K562 (cell line): Measurements from ENCODE around the gene RHOF. TPM values are rescaled to one million over a fixed set of nuclear protein-coding genes. Genes with fewer than 3 reads are reported as not detected.
A peak's percentile ranks its signal among the peaks of the same experiment; 100 is the strongest.

Experiments used
- BCOR ChIP-seq: fragments of 450-650 bp; IDR thresholded peaks from 2 replicates; pipeline ENCODE4 v1.6.1; 2016
- BRF2 ChIP-seq: IDR thresholded peaks from 3 replicates; pipeline ENCODE4 v1.6.1; 2011; ENCODE audit warnings: borderline replicate concordance, mild to moderate bottlenecking; ENCODE audit not compliant: insufficient read length, insufficient read depth
- CHD1 ChIP-seq: fragments of 200-600 bp; sonication (generic); IDR thresholded peaks from one replicate; pipeline ENCODE4 v1.6.1; 2012; ENCODE audit warnings: mild to moderate bottlenecking, moderate library complexity, low read length, inconsistent platforms
- CREM ChIP-seq: IDR thresholded peaks from 2 replicates; pipeline ENCODE4 v1.6.1; 2014; ENCODE audit warnings: antibody characterized with exemption, low read depth
- ETS2 ChIP-seq: IDR thresholded peaks from 2 replicates; pipeline ENCODE4 v1.6.1; 2016; ENCODE audit warnings: borderline replicate concordance, missing genetic modification characterization, mild to moderate bottlenecking, moderate library complexity, missing compliant biosample characterization; ENCODE audit not compliant: poor library complexity, severe bottlenecking
- MYC ChIP-seq, 2 experiments: fragments of 250-450 bp in 1 of 2; sonication (Bioruptor Pico) in 1 of 2; IDR thresholded peaks; 2 replicates each; pipeline versions ENCODE4 v1.5.1 to v1.6.1; 2012 to 2021; ENCODE audit warnings: low read depth in 2 of 2, borderline replicate concordance in 1 of 2, improper control_type of control experiment in 1 of 2, low read length in 1 of 2, mild to moderate bottlenecking in 1 of 2, moderate library complexity in 1 of 2
- MYNN ChIP-seq, 2 experiments: sonication (generic); formaldehyde crosslinking in 1 of 2; IDR thresholded peaks; 2 replicates each; pipeline versions ENCODE4 v1.5.0 to v1.6.1; 2016 to 2020; ENCODE audit warnings: antibody characterized with exemption in 1 of 2, missing genetic modification reagents in 1 of 2
- NFIC ChIP-seq: fragments of 450-650 bp; IDR thresholded peaks from 2 replicates; pipeline ENCODE4 v1.6.1; 2017; ENCODE audit warnings: mild to moderate bottlenecking, inconsistent platforms
- PHF20 ChIP-seq: fragments of 450-650 bp; IDR thresholded peaks from 2 replicates; pipeline ENCODE4 v1.6.1; 2018; ENCODE audit not compliant: partially characterized antibody
- TGIF2 ChIP-seq: sonication (generic); formaldehyde crosslinking; IDR thresholded peaks from 2 replicates; pipeline ENCODE4 v1.8.1; 2022; ENCODE audit warnings: mild to moderate bottlenecking, missing genetic modification reagents, moderate library complexity
- ZNF133 ChIP-seq: fragments of 250-450 bp; sonication (Bioruptor Pico); IDR thresholded peaks from 2 replicates; pipeline ENCODE4 v1.4.0; 2020; ENCODE audit warnings: mild to moderate bottlenecking
- ZNF224 ChIP-seq: sonication (generic); formaldehyde crosslinking; IDR thresholded peaks from 2 replicates; pipeline ENCODE4 v1.8.0; 2022; ENCODE audit warnings: mild to moderate bottlenecking, missing genetic modification reagents
- ZNF589 ChIP-seq: fragments of 200-800 bp; sonication (Bioruptor generic); IDR thresholded peaks from 2 replicates; pipeline ENCODE4 v1.6.1; 2016; ENCODE audit warnings: low read depth, missing genetic modification characterization, missing compliant biosample characterization
- polyA plus RNA-seq, 8 experiments: library from polyadenylated mRNA; depleted of rRNA in 4 of 8; stranded (reverse) in 5 of 8; unstranded in 3 of 8; fragments of >200 nt; fragmentation: Nextera tagmentation in 2 of 8; fragmentation: Illumina TruSeq in 1 of 8; extraction: Ambion mirVana in 2 of 8; extraction: Trizol in 1 of 8; gene quantifications; 2 replicates each; pipeline versions ENCODE4 v1.2.1 to v1.2.3, GENCODE V29; 2011 to 2014; ENCODE audit warnings: inconsistent platforms in 1 of 8, missing spikeins in 1 of 8
- total RNA-seq, 7 experiments: library from RNA; depleted of rRNA in 6 of 7; stranded (reverse); fragments of >200 nt in 6 of 7; fragmentation: Illumina TruSeq in 2 of 7; extraction: Trizol in 2 of 7; gene quantifications; 2 replicates each; pipeline versions ENCODE4 v1.2.1 to v1.2.3, GENCODE V29; 2011 to 2021; ENCODE audit warnings: low replicate concordance in 1 of 7
- TF ChIP-seq, protein P1 (sequence below), 2 experiments: fragments of 450-650 bp in 1 of 2; sonication (generic) in 1 of 2; formaldehyde crosslinking; conservative IDR thresholded peaks; 2 replicates each; pipeline versions ENCODE4 v1.4.0 to v1.8.1; 2020 to 2022; ENCODE audit warnings: mild to moderate bottlenecking in 1 of 2, missing genetic modification reagents in 1 of 2
- TF ChIP-seq, protein P2 (sequence below): fragments of 250-450 bp; sonication (Bioruptor Pico); IDR thresholded peaks from 2 replicates; pipeline ENCODE4 v1.4.0; 2020

The RHOF gene
- total and polyA plus RNA-seq, 9 of the 15 experiments (the other 6 are each of a cell fraction or from before 2014, with no cell fraction given), result 0.13 to 10.1 (median 4.0) TPM

DNA sequence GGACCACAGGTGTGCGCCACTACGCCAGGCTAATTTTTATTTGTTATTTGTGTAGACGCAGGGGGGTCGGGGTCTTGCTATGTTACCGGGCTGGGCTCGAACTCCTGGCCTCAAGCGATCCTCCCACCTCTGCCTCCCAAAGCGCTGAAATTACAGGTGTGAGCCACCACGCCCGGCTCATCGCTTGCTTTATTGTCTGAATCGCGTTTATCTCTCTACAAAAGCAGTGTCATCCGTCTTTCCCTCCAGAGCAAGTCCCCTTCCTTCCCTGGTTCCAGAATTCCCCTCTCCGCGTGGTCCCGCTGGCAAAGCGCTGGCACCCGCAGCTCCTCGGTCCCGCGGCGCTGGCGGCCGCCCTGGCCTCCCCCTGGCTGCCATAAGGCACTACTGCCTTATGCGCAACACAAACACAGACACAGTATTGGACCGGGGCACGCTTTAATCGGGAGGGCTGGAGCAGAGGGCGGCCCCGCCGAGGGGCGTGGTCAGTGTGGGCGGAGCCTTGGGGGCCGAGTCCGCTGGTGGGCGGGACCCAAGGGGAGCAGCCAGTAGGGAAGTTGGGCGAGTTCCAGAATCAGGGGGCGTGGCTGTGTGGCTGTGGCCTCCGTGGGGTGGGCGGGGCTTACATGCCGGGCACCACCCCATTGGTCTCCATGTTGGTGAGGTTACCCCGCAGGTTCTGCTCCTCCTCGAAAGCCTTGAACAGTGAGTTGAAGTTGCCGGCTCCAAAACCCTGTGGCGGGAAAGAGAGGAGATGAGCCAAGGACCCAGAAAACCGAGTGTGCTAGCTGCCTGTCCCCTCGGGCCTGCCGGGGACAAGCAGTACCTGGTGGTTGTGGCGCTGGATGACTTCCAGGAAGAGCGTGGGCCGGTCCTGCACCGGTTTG is 45.9 kb upstream of the RHOF start (continued):
- TF ChIP-seq MYC (IDR thresholded peaks at IDR 0.05; ENCODE audit: low read depth, low read length) (peak; percentile 82), MYC (CRISPR knock-in tag; IDR thresholded peaks at IDR 0.05; ENCODE audit: borderline replicate concordance, low read depth) (no peak), CHD1 (no peak), BCOR (peak; percentile 91), ETS2 (tag) (no peak), TGIF2 (no peak), ZNF589 (no peak), PHF20 (peak; percentile 31), BRF2 (no peak), CREM (peak; percentile 42; the same call in 1 of the 2 replicates), MYNN (IDR thresholded peaks at IDR 0.05) (peak; percentile 69; the same call in 1 of the 2 replicates), MYNN (CRISPR knock-in tag; IDR thresholded peaks at IDR 0.05) (no peak), ZNF133 (CRISPR knock-in tag) (no peak), ZNF224 (no peak), NFIC (peak; percentile 85)
- TF ChIP-seq, protein P1, sequence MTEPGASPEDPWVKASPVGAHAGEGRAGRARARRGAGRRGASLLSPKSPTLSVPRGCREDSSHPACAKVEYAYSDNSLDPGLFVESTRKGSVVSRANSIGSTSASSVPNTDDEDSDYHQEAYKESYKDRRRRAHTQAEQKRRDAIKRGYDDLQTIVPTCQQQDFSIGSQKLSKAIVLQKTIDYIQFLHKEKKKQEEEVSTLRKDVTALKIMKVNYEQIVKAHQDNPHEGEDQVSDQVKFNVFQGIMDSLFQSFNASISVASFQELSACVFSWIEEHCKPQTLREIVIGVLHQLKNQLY (CRISPR knock-in tag; conservative IDR thresholded peaks at IDR 0.05), result no peak
- TF ChIP-seq, protein P2, sequence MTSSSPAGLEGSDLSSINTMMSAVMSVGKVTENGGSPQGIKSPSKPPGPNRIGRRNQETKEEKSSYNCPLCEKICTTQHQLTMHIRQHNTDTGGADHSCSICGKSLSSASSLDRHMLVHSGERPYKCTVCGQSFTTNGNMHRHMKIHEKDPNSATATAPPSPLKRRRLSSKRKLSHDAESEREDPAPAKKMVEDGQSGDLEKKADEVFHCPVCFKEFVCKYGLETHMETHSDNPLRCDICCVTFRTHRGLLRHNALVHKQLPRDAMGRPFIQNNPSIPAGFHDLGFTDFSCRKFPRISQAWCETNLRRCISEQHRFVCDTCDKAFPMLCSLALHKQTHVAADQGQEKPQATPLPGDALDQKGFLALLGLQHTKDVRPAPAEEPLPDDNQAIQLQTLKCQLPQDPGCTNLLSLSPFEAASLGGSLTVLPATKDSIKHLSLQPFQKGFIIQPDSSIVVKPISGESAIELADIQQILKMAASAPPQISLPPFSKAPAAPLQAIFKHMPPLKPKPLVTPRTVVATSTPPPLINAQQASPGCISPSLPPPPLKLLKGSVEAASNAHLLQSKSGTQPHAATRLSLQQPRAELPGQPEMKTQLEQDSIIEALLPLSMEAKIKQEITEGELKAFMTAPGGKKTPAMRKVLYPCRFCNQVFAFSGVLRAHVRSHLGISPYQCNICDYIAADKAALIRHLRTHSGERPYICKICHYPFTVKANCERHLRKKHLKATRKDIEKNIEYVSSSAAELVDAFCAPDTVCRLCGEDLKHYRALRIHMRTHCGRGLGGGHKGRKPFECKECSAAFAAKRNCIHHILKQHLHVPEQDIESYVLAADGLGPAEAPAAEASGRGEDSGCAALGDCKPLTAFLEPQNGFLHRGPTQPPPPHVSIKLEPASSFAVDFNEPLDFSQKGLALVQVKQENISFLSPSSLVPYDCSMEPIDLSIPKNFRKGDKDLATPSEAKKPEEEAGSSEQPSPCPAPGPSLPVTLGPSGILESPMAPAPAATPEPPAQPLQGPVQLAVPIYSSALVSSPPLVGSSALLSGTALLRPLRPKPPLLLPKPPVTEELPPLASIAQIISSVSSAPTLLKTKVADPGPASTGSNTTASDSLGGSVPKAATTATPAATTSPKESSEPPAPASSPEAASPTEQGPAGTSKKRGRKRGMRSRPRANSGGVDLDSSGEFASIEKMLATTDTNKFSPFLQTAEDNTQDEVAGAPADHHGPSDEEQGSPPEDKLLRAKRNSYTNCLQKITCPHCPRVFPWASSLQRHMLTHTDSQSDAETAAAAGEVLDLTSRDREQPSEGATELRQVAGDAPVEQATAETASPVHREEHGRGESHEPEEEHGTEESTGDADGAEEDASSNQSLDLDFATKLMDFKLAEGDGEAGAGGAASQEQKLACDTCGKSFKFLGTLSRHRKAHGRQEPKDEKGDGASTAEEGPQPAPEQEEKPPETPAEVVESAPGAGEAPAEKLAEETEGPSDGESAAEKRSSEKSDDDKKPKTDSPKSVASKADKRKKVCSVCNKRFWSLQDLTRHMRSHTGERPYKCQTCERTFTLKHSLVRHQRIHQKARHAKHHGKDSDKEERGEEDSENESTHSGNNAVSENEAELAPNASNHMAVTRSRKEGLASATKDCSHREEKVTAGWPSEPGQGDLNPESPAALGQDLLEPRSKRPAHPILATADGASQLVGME (CRISPR knock-in tag), result no peak
